Measurements from ENCODE around the gene MALAT1. TPM values are rescaled to one million over a fixed set of nuclear protein-coding genes. Genes with fewer than 3 reads are reported as not detected.

MALAT1 gene
- total and polyA plus RNA-seq, 2 of the 13 experiments (the other 11 are each of a cell fraction or from before 2014, with no cell fraction given) = 143 to 1,237 TPM

DNA sequence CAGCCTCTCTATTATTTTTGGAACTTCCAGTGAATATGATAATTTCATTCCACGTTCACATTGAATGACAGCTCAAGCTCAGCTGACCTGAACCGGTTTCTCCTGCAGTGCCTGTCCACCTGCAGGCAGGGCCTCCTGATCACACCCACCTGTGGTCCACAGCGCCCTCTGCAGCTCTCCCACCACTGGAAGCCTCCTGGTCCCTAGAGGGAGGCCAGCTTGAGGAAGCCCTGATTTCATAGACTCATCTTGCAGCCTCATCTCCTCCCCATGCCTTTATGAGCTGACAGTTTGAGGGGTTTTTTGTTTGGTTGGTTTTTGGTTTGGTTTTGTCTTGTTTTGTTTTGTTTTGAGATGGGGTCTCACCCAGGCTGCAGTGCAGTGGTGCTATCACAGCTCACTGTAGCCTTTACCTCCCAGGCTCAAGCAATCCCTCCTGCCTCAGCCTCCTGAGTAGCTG is 29.9 kb upstream of the MALAT1 start (continued):
- TF ChIP-seq, protein P1, sequence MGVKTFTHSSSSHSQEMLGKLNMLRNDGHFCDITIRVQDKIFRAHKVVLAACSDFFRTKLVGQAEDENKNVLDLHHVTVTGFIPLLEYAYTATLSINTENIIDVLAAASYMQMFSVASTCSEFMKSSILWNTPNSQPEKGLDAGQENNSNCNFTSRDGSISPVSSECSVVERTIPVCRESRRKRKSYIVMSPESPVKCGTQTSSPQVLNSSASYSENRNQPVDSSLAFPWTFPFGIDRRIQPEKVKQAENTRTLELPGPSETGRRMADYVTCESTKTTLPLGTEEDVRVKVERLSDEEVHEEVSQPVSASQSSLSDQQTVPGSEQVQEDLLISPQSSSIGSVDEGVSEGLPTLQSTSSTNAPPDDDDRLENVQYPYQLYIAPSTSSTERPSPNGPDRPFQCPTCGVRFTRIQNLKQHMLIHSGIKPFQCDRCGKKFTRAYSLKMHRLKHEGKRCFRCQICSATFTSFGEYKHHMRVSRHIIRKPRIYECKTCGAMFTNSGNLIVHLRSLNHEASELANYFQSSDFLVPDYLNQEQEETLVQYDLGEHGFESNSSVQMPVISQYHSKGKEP (CRISPR knock-in tag; IDR thresholded peaks at IDR 0.05) = no peak
- no peak for TF ChIP-seq ZNF615 (CRISPR knock-in tag; IDR thresholded peaks at IDR 0.05; ENCODE audit: borderline replicate concordance)
- TF ChIP-seq TOPORS (CRISPR knock-in tag; IDR thresholded peaks at IDR 0.05) = no peak
- TF ChIP-seq IRX3 (CRISPR knock-in tag; IDR thresholded peaks at IDR 0.05; ENCODE audit: borderline replicate concordance, low read depth) = no peak
- no peak for TF ChIP-seq AKAP8 (CRISPR knock-in tag; IDR thresholded peaks at IDR 0.05)
- TF ChIP-seq, protein P2, sequence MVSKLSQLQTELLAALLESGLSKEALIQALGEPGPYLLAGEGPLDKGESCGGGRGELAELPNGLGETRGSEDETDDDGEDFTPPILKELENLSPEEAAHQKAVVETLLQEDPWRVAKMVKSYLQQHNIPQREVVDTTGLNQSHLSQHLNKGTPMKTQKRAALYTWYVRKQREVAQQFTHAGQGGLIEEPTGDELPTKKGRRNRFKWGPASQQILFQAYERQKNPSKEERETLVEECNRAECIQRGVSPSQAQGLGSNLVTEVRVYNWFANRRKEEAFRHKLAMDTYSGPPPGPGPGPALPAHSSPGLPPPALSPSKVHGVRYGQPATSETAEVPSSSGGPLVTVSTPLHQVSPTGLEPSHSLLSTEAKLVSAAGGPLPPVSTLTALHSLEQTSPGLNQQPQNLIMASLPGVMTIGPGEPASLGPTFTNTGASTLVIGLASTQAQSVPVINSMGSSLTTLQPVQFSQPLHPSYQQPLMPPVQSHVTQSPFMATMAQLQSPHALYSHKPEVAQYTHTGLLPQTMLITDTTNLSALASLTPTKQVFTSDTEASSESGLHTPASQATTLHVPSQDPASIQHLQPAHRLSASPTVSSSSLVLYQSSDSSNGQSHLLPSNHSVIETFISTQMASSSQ (IDR thresholded peaks at IDR 0.05; ENCODE audit: low read depth) = no peak
- TF ChIP-seq, protein P2 (CRISPR knock-in tag; IDR thresholded peaks at IDR 0.05; ENCODE audit: borderline replicate concordance) = no peak; the same call in 1 of the 2 replicates
- TF ChIP-seq ZNF589 (CRISPR knock-in tag; conservative IDR thresholded peaks at IDR 0.05) = no peak
- TF ChIP-seq ZNF343 (CRISPR knock-in tag; IDR thresholded peaks at IDR 0.05) = no peak
- no peak for TF ChIP-seq REL (CRISPR knock-in tag; conservative IDR thresholded peaks at IDR 0.05)
- TF ChIP-seq ZNF564 (CRISPR knock-in tag; IDR thresholded peaks at IDR 0.05) = no peak
- TF ChIP-seq ERF (CRISPR knock-in tag; IDR thresholded peaks at IDR 0.05) = no peak
- TF ChIP-seq TSC22D2 (CRISPR knock-in tag; IDR thresholded peaks at IDR 0.05; ENCODE audit: borderline replicate concordance) = 0 out of 2 replicates have a peak, but pooled peaks have one; percentile 42
- TF ChIP-seq ZMYM3 (CRISPR knock-in tag; IDR thresholded peaks at IDR 0.05) = no peak
- TF ChIP-seq, protein P3, sequence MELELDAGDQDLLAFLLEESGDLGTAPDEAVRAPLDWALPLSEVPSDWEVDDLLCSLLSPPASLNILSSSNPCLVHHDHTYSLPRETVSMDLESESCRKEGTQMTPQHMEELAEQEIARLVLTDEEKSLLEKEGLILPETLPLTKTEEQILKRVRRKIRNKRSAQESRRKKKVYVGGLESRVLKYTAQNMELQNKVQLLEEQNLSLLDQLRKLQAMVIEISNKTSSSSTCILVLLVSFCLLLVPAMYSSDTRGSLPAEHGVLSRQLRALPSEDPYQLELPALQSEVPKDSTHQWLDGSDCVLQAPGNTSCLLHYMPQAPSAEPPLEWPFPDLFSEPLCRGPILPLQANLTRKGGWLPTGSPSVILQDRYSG (CRISPR knock-in tag; IDR thresholded peaks at IDR 0.05) = no peak
- no peak for TF ChIP-seq CCAR2 (optimal IDR thresholded peaks at IDR 0.05; ENCODE audit: low read depth, low read length)
- TF ChIP-seq CEBPG (CRISPR knock-in tag; IDR thresholded peaks at IDR 0.05) = no peak
- no peak for TF ChIP-seq ZNF337 (CRISPR knock-in tag; IDR thresholded peaks at IDR 0.05; ENCODE audit: borderline replicate concordance, low read depth)
- no peak for TF ChIP-seq ZNF44 (CRISPR knock-in tag; IDR thresholded peaks at IDR 0.05)
- TF ChIP-seq MAFF (IDR thresholded peaks at IDR 0.05; ENCODE audit: low read depth, low read length) = no peak
- TF ChIP-seq, protein P4, sequence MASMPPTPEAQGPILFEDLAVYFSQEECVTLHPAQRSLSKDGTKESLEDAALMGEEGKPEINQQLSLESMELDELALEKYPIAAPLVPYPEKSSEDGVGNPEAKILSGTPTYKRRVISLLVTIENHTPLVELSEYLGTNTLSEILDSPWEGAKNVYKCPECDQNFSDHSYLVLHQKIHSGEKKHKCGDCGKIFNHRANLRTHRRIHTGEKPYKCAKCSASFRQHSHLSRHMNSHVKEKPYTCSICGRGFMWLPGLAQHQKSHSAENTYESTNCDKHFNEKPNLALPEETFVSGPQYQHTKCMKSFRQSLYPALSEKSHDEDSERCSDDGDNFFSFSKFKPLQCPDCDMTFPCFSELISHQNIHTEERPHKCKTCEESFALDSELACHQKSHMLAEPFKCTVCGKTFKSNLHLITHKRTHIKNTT (CRISPR knock-in tag; IDR thresholded peaks at IDR 0.05) = no peak
- peak; percentile 77 for TF ChIP-seq SMC3 (IDR thresholded peaks at IDR 0.05; ENCODE audit: low read length)
- no peak for TF ChIP-seq FLYWCH1 (CRISPR knock-in tag; IDR thresholded peaks at IDR 0.05)
- no peak for TF ChIP-seq ISX (CRISPR knock-in tag; conservative IDR thresholded peaks at IDR 0.05)
- TF ChIP-seq MXD4 (CRISPR knock-in tag; IDR thresholded peaks at IDR 0.05) = no peak; the same call in 1 of the 2 replicates

All from HepG2 (cell line).